Stimulated activated CD8-positive, alpha-beta memory T cell treated with anti-CD3 and anti-CD28 coated beads, Interleukin-7, amount 100 ng/mL, for 1 hour (primary cell): Measurements from ENCODE around the gene TMEM266.
"Not testable (repeated sequence)": the region's sequence is repeated elsewhere in the genome, so short reads cannot be mapped to it uniquely, and the experiment has no call there.

Experiments used
- DNase-seq, 2 donors: peaks; one replicate each; pipeline ENCODE4 v3.0.0-alpha.2; 2020; ENCODE audit warnings: low read depth in 2 of 2

Gene TMEM266, protein sequence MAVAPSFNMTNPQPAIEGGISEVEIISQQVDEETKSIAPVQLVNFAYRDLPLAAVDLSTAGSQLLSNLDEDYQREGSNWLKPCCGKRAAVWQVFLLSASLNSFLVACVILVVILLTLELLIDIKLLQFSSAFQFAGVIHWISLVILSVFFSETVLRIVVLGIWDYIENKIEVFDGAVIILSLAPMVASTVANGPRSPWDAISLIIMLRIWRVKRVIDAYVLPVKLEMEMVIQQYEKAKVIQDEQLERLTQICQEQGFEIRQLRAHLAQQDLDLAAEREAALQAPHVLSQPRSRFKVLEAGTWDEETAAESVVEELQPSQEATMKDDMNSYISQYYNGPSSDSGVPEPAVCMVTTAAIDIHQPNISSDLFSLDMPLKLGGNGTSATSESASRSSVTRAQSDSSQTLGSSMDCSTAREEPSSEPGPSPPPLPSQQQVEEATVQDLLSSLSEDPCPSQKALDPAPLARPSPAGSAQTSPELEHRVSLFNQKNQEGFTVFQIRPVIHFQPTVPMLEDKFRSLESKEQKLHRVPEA

GRCh38 chr15:76059320-76060117 is at the start of gene TMEM266:
TSS of gene TMEM266 (plus strand) at chr15:76059985. CDS start at chr15:76134264, 74,279 bp downstream.
- no peak for DNase-seq

DNA sequence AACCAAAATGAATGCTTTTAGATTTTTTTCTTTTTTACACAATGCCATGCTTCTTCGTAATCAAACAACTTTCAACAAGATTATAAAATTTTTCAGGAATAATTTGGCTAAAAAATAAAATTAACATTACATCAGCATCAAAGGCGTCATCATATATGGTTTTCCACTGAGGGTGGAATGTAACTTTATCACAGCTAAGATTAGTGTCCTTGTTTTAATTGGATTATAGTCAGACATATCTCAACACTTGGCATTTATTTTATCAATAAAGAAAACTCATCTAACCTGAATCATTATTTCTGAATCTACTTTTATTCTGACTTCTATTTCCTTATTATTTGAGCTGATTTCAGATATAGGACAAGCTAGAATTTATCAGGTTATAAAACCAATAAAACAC is 49.2 kb upstream of the TMEM266 start:
- DNase-seq = no peak

DNA sequence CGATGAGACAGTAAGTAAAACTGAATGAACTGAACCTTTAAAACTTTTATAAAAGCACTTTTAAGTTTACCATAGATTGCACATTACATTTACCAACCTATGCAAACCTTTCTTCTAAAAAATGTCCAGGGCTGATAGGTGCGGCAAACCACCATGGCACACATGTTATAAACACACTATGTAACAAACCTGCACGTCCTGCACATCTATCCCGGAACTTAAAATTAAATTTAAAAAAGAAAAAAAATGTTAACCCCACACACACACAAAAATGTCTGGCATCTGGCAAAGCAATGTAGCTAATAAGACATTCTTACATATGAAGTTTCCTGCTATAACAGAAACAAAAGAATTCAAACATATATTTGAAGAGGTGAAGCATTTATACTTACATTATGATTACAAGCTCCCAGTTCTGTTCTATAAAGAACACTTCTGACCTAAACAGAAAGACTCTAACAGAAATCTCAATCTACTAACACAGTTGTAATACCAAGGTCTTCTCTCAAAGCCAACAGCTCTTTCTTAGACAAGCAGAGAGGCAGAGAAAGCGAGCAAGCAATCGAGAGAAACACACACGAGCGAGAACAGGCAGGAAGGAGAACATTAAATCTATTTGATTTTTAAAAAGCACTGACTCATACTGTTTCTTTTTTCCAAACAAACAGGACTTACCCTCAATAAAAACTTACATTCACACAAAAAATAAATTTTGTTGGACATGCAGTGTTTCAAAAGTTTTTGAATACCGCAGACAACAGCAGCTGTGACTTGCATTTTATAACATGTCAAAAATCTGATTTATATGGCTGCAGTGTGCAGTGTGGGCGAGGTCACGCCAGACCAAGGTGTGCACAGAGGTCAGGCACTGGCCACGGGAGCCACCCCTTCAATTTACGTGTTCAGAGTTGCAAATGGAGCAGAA is 47.9 kb upstream of the TMEM266 start, which contains the start of gene NRG4:
NRG4 (minus strand) TSS at position 798 of the 925 bp plus-strand sequence. CDS start 1,194 bp downstream, outside the sequence.
- no peak for DNase-seq

DNA sequence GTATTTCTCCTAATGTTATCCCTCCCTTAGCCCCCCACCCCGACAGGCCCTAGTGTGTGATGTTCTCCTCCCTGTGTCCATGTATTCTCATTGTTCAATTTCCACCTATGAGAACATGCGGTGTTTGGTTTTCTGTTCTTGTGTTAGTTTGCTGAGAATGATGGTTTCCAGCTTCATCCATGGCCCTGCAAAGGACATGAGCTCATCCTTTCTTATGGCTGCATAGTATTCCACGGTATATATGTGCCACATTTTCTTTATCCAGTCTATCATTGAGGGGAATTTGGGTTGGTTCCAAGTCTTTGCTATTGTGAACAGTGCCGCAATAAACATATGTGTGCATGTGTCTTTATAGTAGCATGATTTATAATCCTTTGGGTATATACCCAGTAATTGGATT is 46.3 kb upstream of the TMEM266 start:
- DNase-seq = not testable (repeated sequence)

DNA sequence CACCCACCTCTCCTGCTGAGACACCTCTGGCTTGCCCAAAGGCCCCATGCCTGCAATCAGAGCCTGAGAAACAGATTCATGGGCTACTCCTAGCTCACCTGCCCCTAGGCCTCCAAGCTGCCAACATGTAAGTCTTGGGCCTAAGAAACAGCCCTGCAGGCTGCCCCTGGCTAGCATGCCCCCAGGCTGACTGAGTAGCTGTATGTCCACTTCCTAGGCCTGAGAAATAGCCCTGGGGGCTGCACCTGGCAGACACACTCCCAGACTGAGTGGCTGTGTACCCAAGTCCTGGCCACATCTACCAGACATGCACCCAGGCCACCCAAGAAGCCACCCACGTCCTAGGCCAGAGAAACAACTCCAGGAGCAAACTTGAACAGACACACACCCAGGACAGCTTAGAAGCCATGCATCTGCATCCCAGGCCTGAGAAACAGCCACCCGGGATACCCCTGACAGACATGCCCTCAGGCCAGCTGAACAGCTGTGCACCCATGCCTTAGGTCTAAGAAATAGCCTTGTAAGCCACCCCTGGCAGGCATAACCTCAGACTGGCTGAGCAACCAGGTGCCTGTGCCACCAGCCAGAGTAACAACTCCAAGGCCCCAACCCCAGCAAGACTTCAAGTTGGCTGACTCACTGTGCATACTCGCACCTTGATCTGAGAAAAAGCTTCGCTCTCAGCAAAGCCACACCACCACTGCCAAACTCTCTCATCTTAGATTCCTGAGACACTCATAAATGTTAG is 35.6 kb upstream of the TMEM266 start:
- no peak for DNase-seq

GRCh38 chr15:76032046-76032445 is 27.7 kb upstream of the TMEM266 start:
- DNase-seq = no peak

DNA sequence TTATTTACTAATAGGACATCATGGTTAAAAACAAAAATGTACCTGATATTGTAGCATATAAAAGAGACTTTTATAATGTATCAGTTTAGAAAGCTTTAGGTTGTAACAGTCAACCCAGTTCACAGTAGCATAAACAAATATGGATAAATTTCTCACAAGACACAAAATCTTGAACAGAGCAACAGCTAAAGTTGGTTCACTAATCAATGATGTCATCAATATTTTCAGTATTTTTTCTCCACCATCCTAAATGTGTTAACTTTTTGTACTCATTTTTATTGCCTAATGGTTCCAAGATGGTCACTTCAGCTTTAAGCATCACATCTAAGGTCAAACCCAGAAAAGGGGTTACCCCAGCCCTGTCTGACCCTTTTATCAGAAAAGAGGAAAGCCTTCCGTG is 26.3 kb upstream of the TMEM266 start:
- no peak for DNase-seq

GRCh38 chr15:76034111-76034510 is 25.7 kb upstream of the TMEM266 start:
- DNase-seq = no peak

DNA sequence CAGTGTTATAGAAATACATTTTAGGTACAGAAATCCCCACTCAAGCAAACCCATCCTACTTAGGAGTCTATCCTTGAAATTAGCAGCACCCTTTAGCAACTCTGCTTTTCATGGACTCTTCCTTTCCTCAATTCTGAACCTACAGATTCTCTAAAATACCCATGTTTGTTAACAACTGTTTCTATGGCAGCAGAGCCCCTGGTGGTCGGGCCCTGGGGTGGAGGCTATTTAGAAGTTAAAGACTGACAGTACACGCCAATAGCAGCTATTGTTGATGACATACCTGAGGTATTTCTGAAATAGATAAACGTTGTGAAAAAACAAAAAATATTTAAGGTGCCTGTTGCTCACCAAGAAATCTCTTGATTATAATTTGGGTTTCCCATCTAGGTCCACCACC is 24.2 kb upstream of the TMEM266 start:
- no peak for DNase-seq

DNA sequence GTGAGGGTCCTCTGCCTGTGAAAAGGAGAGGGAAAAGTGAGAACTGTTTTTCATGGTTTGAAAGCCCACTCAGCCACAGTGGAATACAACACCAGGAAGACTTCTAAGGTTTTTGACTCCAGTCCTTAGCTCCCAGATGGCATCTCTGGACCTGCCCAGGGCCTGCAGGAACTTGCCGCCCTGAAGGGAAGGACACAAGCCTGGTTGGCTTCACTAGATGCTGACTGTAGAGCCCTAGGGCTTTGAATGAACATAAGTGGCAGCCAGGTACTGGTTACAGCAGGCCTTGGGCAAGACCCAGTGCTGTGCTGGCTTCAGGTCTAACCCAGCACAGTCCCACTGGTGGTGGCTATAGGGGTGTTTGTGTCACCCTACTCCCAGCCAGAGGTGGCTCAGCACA is 21.3 kb upstream of the TMEM266 start:
- no peak for DNase-seq

- DNase-seq = not testable (repeated sequence)
These were observed 5.6 kb upstream of the TMEM266 start for GRCh38 chr15:76054201-76054600.

DNA sequence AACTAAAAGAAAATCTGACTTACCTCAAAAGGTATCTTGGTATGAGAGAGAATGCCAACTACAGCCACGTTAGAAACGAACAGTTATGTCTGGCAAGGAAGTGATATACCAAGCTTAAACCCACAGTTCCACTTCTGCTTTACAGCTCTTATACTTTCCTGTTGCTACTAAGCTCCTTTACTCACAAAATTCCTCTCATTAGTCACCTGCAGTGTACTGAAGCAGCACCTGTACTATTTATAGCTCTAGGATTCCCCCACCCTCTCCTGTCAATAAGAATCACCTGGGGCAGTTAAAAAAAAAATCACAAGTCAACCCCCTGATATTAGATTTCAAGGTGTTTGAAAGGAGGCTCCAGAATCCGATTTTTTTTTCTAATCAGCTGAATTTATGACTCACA is 2.9 kb upstream of the TMEM266 start:
- no peak for DNase-seq

DNA sequence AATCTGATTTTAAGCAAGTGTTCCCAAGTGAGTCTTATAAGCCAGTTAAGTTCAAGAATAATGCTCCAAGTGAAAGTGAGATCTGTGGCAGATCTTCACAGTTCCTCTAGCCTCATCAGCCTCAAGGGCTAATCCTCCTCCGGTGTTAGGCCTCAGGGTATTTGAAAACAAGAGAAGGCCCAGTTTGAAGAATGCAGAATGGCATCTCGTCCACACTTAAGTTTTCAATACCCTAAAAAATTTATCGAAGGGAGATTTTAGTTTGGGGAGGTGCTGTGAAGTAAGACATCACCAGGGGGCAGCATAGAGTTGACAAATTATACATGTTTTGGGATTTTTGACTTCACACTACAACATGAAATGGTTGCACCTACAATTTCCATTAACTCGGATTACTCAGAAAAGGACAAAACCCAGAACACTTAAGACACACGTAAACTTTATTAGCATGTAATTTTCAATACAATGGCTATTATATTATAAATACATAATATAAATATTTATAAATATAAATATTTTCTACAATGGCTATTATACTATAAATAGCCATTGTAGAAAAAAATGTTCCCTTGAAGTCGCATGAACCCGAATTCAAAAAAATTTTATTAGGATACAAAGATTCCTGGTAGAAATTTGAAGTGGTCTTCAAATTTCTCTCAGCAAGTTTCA is 2.3 kb upstream of the TMEM266 start:
- no peak for DNase-seq

DNA sequence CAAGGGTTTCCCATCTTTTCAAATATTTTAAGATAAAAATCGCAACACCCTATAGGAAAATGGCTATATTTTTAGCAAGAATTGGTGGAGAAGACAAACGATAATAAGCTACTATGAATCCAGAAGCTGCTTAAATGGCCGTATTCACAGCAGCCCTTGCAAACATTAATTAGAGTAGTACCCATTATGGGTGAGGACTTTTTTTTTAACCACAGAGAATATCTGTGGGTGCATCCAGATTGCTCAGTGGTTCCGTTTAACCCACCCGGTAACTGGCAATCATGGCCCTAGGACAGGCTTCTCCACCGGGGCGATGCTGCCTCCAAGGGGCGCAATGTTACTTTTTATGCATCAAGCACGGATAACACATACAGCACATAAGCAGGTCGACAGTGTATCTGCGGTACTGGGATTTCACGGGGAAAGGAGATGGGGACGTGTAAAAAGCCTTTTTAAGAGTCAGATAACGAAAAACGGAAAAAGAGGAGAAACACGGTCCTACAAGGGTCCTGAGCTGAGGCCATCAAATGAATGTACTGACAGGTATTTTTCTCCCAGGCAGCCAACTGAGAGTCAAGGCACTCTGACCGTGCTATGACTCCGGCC is 968 bp upstream of the TMEM266 start:
- no peak for DNase-seq

DNA sequence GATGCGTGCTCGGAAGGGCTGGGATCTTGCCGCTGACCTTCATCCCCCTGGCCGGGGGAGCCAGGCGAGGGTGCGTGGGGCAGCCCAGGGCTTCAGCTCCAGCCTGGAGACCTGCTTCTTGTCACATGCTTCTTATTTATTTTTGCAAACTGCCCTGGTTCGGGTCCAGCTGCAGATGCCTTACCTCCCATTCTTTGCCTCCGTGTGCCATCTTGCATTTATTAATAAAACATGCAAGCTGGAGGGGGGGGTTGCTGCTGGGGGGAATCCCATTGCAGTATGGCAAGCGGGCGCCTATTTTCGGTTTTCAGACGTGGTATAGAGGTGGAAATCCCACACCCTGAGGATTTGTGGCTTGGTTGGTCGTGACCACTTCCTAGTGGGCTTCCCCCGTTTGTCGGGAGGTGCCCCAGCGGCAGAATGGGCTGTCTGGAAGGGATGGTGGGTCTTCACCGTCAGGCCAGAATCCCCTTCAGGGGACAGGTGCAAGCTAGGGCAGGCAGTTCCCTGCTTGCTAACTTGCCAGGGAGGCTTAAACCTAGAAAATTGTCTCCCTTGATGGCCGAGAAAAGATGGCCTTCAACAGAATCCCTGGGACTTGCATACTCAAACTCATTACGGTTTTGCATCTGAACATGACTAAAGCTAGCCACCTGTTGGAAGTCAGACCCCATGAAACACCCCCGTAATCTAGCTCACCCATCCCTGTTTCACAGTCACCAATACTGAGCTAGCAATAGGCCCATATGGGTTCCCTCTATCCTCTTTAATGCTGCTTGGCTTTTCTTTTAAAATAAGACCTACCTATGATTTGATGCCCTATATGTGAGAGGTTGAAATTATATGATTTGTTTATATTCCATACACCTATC is 569 bp downstream of the TMEM266 start:
- no peak for DNase-seq

DNA sequence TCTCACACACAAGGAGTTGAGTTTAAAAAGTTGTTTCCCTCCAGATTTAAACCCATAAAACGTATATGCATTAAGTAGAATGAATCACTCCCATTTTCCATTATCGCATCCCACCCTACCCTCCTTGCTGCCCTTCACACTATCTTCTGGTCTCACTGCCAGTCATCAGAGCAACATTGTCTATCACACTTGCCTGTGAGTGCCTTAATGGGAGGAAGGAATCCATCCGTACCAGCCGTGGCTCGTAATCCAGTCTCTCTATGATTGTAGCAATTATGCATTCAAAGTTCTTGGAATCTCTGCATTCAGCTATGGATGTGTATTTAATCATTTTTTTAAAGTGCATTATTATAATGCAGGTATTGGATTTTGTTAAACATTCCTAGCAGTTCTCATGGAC is 1.9 kb downstream of the TMEM266 start:
- DNase-seq = no peak

GRCh38 chr15:76062286-76062685 is 2.5 kb downstream of the TMEM266 start:
- DNase-seq = no peak

GRCh38 chr15:76064375-76064774 is 4.6 kb downstream of the TMEM266 start:
- DNase-seq = no peak

DNA sequence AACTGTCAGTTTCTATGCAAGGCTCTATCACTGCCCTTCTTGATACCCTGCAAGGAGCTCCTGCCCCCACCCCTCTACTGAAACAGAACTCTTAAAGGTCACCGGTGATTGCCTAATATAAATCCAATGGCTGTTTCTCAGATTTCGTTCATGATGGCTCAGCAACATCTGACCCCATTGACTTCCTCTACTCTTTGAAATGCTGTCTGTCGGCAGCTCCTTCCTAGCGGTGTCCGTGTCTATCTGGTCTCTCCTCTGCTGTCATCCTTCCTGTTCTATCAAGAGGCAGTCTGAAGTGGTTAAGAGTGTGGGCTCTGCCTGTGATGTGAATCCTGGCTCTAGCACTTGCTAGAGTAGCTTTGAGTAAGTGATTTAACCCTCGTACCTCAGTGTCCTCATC is 5.5 kb downstream of the TMEM266 start:
- DNase-seq = no peak
